GM13976 (cell line): ENCODE measurements around the gene STX18.
"Not testable (repeated sequence)": the region's sequence is repeated elsewhere in the genome, so short reads cannot be mapped to it uniquely, and the experiment has no call there.

Source experiments
- DNase-seq: peaks from one replicate; pipeline ENCODE4 v3.0.0; 2012; ENCODE audit warnings: low spot score
- in situ Hi-C: fragments of 300-500 bp; cut with MboI; formaldehyde crosslinking; loops from one replicate; pipeline ENCODE4 v1.12.0; 2022; ENCODE audit warnings: low sequenced_read_pairs, mixed read lengths, inconsistent platforms; ENCODE audit not compliant: unreplicated experiment
- TF ChIP-seq, protein P1 (sequence below): IDR thresholded peaks from 2 replicates; pipeline ENCODE4 v1.5.1; 2012; ENCODE audit warnings: borderline replicate concordance, mild to moderate bottlenecking; ENCODE audit not compliant: insufficient read depth; ENCODE audit errors: extremely low read depth, missing control alignments, control extremely low read depth

STX18 gene

DNA sequence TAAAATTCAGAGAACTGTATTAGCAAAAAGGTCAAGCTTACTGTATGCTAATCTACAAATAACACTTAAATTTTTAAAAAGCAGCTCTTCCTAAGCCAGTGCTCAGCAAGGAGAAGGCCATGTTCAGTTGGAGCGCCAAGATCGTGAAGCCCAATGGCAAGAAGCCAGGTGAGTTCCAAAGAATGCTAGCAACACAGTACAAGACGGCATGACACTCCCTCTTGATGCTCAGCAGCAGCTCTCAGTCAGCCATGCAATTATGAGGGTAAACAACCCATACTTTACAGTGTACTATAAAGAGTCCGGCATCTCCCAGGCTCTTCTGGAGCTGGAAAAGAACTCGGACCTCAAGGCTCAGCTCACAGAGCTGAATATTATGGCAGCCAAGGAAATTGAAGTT, 34.9 kb downstream of the STX18 start:
- TF ChIP-seq, protein P1, sequence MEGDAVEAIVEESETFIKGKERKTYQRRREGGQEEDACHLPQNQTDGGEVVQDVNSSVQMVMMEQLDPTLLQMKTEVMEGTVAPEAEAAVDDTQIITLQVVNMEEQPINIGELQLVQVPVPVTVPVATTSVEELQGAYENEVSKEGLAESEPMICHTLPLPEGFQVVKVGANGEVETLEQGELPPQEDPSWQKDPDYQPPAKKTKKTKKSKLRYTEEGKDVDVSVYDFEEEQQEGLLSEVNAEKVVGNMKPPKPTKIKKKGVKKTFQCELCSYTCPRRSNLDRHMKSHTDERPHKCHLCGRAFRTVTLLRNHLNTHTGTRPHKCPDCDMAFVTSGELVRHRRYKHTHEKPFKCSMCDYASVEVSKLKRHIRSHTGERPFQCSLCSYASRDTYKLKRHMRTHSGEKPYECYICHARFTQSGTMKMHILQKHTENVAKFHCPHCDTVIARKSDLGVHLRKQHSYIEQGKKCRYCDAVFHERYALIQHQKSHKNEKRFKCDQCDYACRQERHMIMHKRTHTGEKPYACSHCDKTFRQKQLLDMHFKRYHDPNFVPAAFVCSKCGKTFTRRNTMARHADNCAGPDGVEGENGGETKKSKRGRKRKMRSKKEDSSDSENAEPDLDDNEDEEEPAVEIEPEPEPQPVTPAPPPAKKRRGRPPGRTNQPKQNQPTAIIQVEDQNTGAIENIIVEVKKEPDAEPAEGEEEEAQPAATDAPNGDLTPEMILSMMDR: no peak
- in situ Hi-C loops: no loop called here
- DNase-seq: no peak

DNA sequence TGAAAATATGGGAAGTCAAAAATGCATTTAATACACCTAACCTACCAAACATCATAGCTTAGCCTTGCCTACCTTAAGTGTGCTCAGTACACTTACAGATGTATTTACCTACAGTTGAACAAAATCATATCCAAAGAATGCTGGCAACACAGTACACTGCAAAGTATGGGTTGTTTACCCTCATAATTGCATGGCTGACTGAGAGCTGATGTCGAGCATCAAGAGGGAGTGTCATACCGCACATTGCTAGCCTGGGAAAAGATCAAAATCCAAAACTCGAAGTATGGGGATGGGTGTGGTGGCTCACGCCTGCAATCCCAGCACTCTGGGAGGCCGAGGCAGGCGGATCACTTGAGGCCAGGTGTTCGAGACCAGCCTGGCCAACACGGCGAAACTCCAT, 36.6 kb downstream of the STX18 start:
- in situ Hi-C loops, DNase-seq: not testable (repeated sequence)

DNA sequence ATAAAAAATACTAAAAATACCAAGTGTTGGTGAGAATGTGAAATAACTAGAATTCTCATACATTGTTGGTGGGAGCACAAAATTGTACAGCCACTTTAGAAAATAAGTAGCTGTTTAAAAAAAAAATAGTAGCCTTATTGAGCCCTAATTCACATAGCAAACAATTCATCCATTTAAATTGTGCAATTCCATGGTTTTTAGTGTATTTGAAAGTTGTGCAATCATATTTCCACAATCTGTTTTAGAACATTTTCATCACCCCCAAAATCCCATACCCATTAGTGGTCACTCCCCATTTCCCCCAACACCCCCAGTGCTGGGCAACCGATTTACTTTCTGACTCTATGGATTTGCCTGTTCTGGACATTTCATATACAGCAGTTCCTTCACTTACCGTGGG, 37.1 kb downstream of the STX18 start:
- DNase-seq: no peak
- TF ChIP-seq, protein P1: no peak
- in situ Hi-C loops: no loop called here

DNA sequence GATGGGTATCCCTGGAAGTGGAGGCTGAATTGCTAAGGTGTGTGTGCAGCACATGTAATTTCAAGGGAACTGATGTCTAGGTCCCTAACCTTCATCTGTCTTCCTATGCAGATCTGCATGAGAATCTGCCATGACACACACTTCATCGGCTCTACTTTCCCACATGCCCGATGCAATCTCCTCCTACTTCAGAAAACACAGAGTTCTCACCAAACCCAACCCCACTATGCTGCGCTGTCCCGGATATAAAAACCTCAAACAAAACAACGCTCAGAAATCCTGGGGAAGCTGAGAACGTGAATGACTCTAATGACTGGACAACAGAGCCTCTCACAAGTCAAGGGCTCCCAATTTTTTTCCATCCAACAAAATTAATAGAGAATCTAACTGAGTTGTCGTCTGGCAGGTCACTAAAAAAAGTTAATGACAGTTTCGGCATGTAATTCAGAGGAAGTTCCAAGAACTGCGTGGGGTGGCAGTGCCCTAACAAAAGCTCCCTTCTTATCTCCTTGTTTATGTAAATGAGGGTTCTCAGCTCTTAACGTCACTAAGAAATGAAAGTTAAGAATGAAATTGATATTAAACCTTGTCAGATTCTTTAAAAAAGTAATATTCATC, 39.0 kb downstream of the STX18 start:
- TF ChIP-seq, protein P1: no peak
- in situ Hi-C loops: no loop called here
- DNase-seq: peak; percentile 27

DNA sequence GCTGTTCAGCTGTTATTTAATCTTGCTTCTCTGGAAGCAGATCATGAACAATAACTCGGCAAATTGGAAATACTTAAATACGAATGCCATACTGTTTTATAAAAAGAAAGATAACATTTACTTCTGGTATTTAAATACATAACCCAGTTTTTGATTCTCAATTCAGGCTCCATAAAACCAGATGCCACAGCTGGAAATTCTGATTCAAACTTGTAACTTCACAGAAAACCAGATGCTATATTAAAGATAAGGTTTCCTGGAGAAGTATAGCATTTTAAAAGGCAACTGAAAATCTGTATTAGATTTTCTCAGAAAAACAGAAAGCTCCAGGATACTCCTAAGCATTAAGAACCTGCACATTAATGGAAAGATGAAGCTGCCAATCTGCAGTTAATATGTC, 40.2 kb downstream of the STX18 start:
- in situ Hi-C loops: no loop called here
- TF ChIP-seq, protein P1: no peak
- no peak for DNase-seq

DNA sequence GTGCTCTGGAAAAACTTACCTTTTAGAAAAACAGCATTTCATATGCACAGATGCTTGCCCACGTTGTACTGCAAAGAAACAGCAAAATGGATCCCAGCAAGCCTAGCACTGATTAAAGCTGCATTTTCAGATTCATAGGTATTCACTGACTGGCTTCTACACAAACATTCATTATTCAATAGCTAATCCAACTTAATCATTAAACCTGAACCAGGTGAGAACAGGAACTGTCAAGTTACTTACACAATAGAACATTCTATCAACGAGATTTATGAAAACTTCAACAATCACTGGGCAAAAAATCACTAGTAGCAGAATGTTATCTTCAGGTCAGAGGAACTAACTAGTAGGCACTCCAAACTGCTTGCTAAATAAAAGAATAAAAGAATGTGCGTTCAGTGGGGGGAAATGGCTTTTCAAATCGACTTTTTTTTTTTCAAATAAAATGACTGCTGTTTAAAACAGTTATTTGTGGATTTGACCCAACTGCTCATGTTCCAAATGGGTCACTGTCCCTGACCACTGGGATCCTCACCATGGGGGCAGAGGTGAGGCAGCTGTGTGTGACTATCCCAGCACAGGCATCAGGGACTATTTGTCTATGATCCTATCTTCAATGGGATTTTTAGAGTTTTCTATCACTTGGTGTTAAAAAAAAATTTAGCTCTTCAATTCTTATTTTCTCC, 42.3 kb downstream of the STX18 start:
- DNase-seq: no peak
- TF ChIP-seq, protein P1: no peak
- in situ Hi-C loops: loop anchor here (25.0 kb wide), 1 partner anchor 488 kb away; no protein-coding TSS in a partner anchor
